IPS-11a (cell line): ENCODE data around the gene NTNG1.
"Not testable (repeated sequence)": the region's sequence is repeated elsewhere in the genome, so short reads cannot be mapped to it uniquely, and the experiment has no call there.

Experiments
- H3K4me3 ChIP-seq: one replicate; pipeline ENCODE4 v1.5.1; 2013; ENCODE audit warnings: low read depth, low read length, control low read depth

The NTNG1 gene

GRCh38 chr1:107140703-107141490 lies at the start of gene NTNG1:
NTNG1 (plus strand) TSS chr1:107141039.
- H3K4me3 ChIP-seq: peak within 1 kb of the TSS; percentile 73

- no peak overlapping the region for H3K4me3 ChIP-seq
Measured at GRCh38 chr1:107091418-107091817, 49.4 kb upstream of the NTNG1 start.

GRCh38 chr1:107093395-107093794 lies 47.4 kb upstream of the NTNG1 start:
- not testable (repeated sequence) for H3K4me3 ChIP-seq

- H3K4me3 ChIP-seq: no peak overlapping the region
Measured at GRCh38 chr1:107095647-107096046, 45.2 kb upstream of the NTNG1 start.

- H3K4me3 ChIP-seq: no peak overlapping the region
Measured at GRCh38 chr1:107096690-107097089, 44.1 kb upstream of the NTNG1 start.

- no peak overlapping the region for H3K4me3 ChIP-seq
Measured at GRCh38 chr1:107098961-107099360, 41.9 kb upstream of the NTNG1 start.

- H3K4me3 ChIP-seq: no peak overlapping the region
Measured at GRCh38 chr1:107100331-107100984, 40.4 kb upstream of the NTNG1 start.

- H3K4me3 ChIP-seq: no peak overlapping the region
Measured at GRCh38 chr1:107105914-107106313, 34.9 kb upstream of the NTNG1 start.

GRCh38 chr1:107110326-107110725 lies 30.5 kb upstream of the NTNG1 start:
- H3K4me3 ChIP-seq: no peak overlapping the region

GRCh38 chr1:107116306-107116790 lies 24.5 kb upstream of the NTNG1 start:
- no peak overlapping the region for H3K4me3 ChIP-seq

- H3K4me3 ChIP-seq: no peak overlapping the region
Measured at GRCh38 chr1:107122225-107122624, 18.6 kb upstream of the NTNG1 start.

- H3K4me3 ChIP-seq: no peak overlapping the region
Measured at GRCh38 chr1:107123741-107124140, 17.1 kb upstream of the NTNG1 start.

- no peak overlapping the region for H3K4me3 ChIP-seq
Measured at GRCh38 chr1:107124694-107125093, 16.1 kb upstream of the NTNG1 start.

GRCh38 chr1:107132195-107132594 lies 8.6 kb upstream of the NTNG1 start:
- H3K4me3 ChIP-seq: no peak overlapping the region

- H3K4me3 ChIP-seq: no peak overlapping the region
Measured at GRCh38 chr1:107132780-107133179, 8.1 kb upstream of the NTNG1 start.

GRCh38 chr1:107135463-107135862 lies 5.4 kb upstream of the NTNG1 start:
- H3K4me3 ChIP-seq: no peak overlapping the region

GRCh38 chr1:107138166-107138565 lies 2.7 kb upstream of the NTNG1 start:
- H3K4me3 ChIP-seq: no peak overlapping the region

- peak overlapping the region; percentile 73 for H3K4me3 ChIP-seq
Measured at GRCh38 chr1:107138767-107139445, 1.9 kb upstream of the NTNG1 start.

- peak overlapping the region; percentile 73 for H3K4me3 ChIP-seq
Measured at GRCh38 chr1:107139833-107140702, 771 bp upstream of the NTNG1 start.

GRCh38 chr1:107141491-107142126 lies 770 bp downstream of the NTNG1 start:
- H3K4me3 ChIP-seq: peak overlapping the region; percentile 73
